Right atrium auricular region (tissue), 2 donors: Measurements from ENCODE around the gene KLHL12. TPM values are rescaled to one million over a fixed set of nuclear protein-coding genes. Genes with fewer than 3 reads are reported as not detected.

Experiments used
- DNase-seq: peaks from one replicate; pipeline ENCODE4 v3.0.0-alpha.2; 2019; ENCODE audit warnings: low spot score
- H3K27ac ChIP-seq, 2 donors: fragments of 200-600 bp; sonication (generic); 1 replicate in 1 of 2; 2 replicates in 1 of 2; pipeline ENCODE4 v1.5.1; 2016 to 2019
- H3K27me3 ChIP-seq, 2 donors: fragments of 200-600 bp; sonication (generic); one replicate each; pipeline versions ENCODE4 v1.5.1 to v1.6.0; 2017 to 2019
- H3K36me3 ChIP-seq: fragments of 200-600 bp; sonication (generic); one replicate; pipeline ENCODE4 v1.5.1; 2016
- H3K4me1 ChIP-seq, 2 donors: fragments of 200-600 bp; sonication (generic); one replicate each; pipeline versions ENCODE4 v1.5.1 to v1.6.0; 2017 to 2019
- H3K4me3 ChIP-seq, 2 donors: fragments of 200-600 bp; sonication (generic); 1 replicate in 1 of 2; 2 replicates in 1 of 2; pipeline ENCODE4 v1.5.1; 2017 to 2019; ENCODE audit warnings: mild to moderate bottlenecking in 1 of 2, moderate library complexity in 1 of 2
- H3K9me3 ChIP-seq, 2 donors: fragments of 200-600 bp; sonication (generic); one replicate each; pipeline ENCODE4 v1.5.1; 2019
- total RNA-seq, 2 donors: library from RNA; depleted of rRNA; stranded (reverse); fragments of >200 nt; gene quantifications; one replicate each; pipeline ENCODE4 v1.1.0, GENCODE V29; 2016
- TF ChIP-seq, protein P1 (sequence below), 2 donors: fragments of 200-600 bp; sonication (generic); IDR thresholded peaks; one replicate each; pipeline ENCODE4 v1.5.1; 2019; ENCODE audit warnings: antibody characterized with exemption in 2 of 2

Gene KLHL12
- total RNA-seq, 2 donors from 2014 or later: 13.9 to 18.4 TPM

DNA sequence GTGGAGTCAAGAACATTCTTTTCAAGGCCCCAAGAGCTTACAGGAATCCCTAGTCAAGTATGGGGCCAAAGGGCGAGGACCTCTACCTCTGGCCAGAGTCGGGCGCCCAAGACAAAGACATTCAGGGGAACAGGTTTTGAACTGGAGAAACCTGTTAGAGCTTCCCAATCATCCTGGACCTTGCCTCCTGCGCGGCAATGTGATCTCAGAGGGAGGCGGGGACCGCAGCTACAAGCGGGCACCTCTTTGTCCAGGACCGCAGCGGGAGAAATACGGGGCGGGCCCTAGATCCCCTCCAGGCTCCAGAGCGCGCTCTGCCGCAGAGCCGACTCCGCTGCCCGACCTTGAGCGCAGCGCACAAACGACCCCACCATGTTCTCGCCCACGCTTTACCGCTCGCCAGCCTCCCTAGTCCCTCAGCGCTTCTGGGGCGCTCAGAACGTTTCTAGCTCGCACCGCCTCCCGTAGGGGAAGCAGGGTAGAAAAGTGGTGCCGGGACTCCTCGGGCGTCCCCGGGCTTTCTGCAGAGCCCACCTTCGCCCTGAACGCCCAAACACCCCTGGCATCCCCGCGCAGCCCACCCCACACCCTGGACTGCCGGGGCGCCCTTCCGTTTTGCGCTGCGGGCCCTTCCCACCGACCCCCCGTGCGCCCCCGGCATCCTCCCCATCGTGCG, 66.2 kb downstream of the KLHL12 start:
- no peaks in the 10 kb centered on the region for H3K27me3 ChIP-seq
- DNase-seq: no peak
- peaks cover 0 to 11% of the 10 kb centered on the region in 2 donors for H3K4me1 ChIP-seq
- no peaks in the 10 kb centered on the region for H3K36me3 ChIP-seq
- no peaks in the 10 kb centered on the region for H3K9me3 ChIP-seq
- peak overlapping the region; percentile 14 to 16 for H3K27ac ChIP-seq
- TF ChIP-seq, protein P1, sequence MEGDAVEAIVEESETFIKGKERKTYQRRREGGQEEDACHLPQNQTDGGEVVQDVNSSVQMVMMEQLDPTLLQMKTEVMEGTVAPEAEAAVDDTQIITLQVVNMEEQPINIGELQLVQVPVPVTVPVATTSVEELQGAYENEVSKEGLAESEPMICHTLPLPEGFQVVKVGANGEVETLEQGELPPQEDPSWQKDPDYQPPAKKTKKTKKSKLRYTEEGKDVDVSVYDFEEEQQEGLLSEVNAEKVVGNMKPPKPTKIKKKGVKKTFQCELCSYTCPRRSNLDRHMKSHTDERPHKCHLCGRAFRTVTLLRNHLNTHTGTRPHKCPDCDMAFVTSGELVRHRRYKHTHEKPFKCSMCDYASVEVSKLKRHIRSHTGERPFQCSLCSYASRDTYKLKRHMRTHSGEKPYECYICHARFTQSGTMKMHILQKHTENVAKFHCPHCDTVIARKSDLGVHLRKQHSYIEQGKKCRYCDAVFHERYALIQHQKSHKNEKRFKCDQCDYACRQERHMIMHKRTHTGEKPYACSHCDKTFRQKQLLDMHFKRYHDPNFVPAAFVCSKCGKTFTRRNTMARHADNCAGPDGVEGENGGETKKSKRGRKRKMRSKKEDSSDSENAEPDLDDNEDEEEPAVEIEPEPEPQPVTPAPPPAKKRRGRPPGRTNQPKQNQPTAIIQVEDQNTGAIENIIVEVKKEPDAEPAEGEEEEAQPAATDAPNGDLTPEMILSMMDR (IDR thresholded peaks at IDR 0.05): no peak
- H3K4me3 ChIP-seq: peak overlapping the region; percentile 78 to 91

DNA sequence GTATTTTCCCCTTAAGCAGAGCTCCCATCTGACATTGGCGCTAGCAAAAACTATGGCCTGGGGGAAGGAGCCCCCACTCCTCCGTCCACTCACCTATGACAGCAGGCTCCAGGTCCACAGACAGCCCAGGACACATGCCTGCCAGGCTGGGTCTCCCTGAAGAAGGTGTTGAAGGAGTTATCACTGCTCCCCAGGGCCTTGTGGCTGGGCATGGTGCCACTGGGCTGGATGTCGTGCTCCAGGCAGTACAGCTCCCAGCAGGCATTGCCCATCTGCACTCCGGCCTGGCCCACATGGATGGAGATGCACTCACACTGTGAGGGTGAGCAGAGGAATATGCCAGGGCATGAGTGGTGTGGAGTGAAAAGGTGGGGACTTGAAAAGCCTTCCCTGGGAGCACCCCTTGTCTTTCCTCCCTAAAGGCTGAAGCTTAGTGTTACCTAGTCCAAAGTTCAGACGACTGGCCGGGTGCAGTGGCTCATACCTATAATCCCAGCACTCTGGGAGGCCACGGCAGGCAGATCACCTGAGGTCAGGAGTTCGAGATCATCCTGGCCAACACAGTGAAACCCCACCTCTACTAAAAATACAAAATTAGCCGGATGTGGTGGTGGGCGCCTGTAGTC, 68.1 kb downstream of the KLHL12 start:
- H3K4me3 ChIP-seq: no peak overlapping the region
- no peaks in the 10 kb centered on the region for H3K27me3 ChIP-seq
- peak overlapping the region in 1 of 2 donors; percentile 64 for H3K27ac ChIP-seq
- peak; percentile 62 for DNase-seq
- peaks cover 0 to 11% of the 10 kb centered on the region in 2 donors for H3K4me1 ChIP-seq
- TF ChIP-seq, protein P1 (IDR thresholded peaks at IDR 0.05): no peak
- no peaks in the 10 kb centered on the region for H3K9me3 ChIP-seq
- H3K36me3 ChIP-seq: no peaks in the 10 kb centered on the region

DNA sequence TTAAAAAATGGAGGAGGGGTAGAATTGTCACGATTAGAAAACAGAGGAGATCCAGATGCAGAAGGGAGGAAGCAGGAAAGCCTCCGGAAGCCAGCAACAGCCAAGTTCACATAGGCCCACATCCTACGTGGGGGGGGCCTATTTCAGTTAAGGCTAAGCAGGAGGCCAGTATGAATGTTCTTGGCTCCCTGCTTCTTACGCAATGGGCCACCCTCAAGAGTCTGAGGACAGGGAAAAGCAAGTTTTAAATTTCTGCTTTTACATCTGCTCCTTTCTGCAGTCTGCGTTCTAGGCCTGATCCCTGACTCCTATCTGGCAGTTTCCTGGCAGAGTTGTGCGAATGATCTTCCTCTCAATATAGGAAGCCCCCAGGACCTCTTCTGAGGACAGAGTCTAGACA, 68.7 kb downstream of the KLHL12 start:
- TF ChIP-seq, protein P1 (IDR thresholded peaks at IDR 0.05): no peak
- no peak overlapping the region for H3K4me3 ChIP-seq
- H3K9me3 ChIP-seq: no peaks in the 10 kb centered on the region
- no peaks in the 10 kb centered on the region for H3K27me3 ChIP-seq
- H3K27ac ChIP-seq: peak overlapping the region in 1 of 2 donors; percentile 64
- peak; percentile 82 for DNase-seq
- peaks cover 0 to 11% of the 10 kb centered on the region in 2 donors for H3K4me1 ChIP-seq
- no peaks in the 10 kb centered on the region for H3K36me3 ChIP-seq

DNA sequence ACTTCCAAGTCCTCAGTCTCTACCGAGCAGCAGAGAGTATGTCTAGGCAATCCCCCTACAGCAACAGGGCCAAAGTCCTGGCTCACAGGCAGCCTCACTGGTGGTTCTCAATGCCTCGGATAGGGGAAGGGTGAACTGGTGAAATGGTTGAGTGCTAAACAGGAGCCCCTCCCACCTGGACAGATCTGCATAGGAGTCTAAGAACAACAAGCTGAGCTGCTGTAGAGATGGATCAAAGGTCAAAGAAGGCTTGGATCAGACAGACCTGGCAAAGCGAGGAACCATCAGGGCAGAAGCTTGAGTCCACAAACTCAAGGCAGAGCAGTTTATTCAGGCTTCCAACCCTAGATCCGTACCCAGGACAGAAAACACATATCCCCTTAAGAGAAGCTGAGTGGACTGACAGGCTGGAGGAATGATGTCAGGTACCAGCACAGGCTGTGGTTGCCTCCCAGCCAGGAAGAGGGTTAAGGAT, 69.9 kb downstream of the KLHL12 start:
- Histone ChIP-seq H3K27me3 (no peaks in the 10 kb centered on the region), H3K4me3 (no peak overlapping the region), H3K36me3 (no peaks in the 10 kb centered on the region), H3K27ac (no peak overlapping the region), H3K9me3 (no peaks in the 10 kb centered on the region), H3K4me1 (peaks cover 0 to 11% of the 10 kb centered on the region in 2 donors)
- TF ChIP-seq, protein P1 (IDR thresholded peaks at IDR 0.05): no peak
- DNase-seq: no peak

DNA sequence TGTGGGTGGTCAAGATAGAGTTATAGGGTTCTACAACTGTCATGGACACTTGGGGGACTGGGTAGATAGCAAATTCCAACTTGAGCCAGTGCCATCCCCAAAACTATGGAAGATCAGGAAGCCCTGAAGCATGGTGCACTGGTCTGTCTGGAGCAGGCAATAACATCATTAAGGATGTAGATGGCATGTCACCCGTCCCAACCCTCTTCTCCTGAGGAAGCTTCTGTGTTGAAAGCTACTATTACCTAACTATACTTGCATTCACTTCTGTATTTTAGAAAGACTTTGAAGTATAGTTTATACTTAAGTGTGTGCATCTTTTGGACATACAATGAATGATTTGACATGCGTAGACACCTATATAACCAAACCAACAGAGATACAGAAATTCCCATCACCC, 71.0 kb downstream of the KLHL12 start:
- Histone ChIP-seq H3K36me3 (no peaks in the 10 kb centered on the region), H3K9me3 (no peaks in the 10 kb centered on the region), H3K27ac (no peak overlapping the region), H3K4me3 (no peak overlapping the region), H3K4me1 (peaks cover 0 to 6% of the 10 kb centered on the region in 2 donors), H3K27me3 (no peaks in the 10 kb centered on the region)
- TF ChIP-seq, protein P1 (IDR thresholded peaks at IDR 0.05): no peak
- DNase-seq: no peak
